Stimulated activated CD4-positive, alpha-beta T cell treated with anti-CD3 and anti-CD28 coated beads, Interleukin-15, amount 100 ng/mL, for 48 hours (primary cell): ENCODE results near the gene LEKR1.
"Not testable (repeated sequence)": the region's sequence is repeated elsewhere in the genome, so short reads cannot be mapped to it uniquely, and the experiment has no call there.

Experiments used
- DNase-seq, 2 donors: peaks; one replicate each; pipeline ENCODE4 v3.0.0-alpha.2; 2020; ENCODE audit warnings: low read depth in 2 of 2

The LEKR1 gene

GRCh38 chr3:156836701-156837100, 10.5 kb downstream of the LEKR1 start:
- DNase-seq, result no peak

DNA sequence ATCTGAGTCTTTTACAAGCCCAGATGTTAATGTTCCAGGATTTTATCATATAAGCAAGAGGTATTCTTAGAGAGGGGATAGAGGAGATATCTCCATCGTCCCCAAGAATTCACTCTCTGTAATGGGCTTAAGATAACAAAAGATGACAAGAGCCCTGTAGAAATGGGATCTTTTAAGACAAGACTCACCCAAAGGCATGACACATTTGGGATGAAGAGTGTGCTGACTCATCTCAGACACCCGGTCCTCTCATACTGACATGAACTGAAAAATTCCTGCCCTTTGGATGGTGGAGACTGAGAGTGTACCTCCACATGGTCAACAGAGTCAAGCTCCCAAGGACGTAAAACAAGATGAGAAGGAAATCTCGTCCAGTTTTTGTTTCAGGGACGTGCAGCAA, 11.0 kb downstream of the LEKR1 start:
- no peak for DNase-seq

- DNase-seq, result no peak
Observed at GRCh38 chr3:156838035-156838434, 11.9 kb downstream of the LEKR1 start.

GRCh38 chr3:156840826-156841689, 14.9 kb downstream of the LEKR1 start:
- DNase-seq, result no peak

DNA sequence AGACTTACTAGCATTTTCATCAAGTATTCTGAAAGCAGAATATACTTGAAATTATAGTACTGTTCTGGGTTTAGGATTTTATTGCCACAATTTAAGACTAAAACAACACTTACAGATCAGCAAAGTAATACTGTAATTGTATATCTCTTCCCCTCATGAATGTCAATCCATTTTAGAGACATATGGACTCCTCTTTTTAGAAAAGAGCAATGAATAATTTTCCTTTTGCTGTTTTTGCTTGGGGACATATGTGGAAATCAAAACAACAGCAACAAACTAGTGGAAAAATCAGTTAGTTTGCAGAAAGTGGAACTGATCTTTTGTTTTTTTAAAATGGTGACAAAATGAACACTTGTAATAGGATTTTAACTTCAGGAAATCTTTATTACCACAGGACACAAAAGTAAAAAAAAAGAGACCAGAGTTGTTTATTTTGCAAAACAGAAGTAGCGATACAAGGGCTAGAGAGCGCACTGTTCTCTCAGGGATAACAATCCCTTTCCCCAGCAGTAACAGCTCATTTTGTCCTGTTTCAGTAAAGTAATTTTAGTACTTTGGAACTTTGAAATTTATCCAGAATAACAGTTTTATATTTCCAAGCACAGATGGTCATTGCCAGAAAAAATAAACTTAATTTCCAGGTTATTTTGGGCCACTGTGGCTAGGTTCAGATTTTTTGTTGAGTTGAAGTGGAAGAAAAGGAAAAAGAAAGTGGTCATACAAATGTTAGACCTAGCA, 17.1 kb downstream of the LEKR1 start:
- no peak for DNase-seq

- DNase-seq, result no peak
Observed at GRCh38 chr3:156847752-156848448, 21.7 kb downstream of the LEKR1 start.

GRCh38 chr3:156859578-156859977, 33.4 kb downstream of the LEKR1 start:
- no peak for DNase-seq

DNA sequence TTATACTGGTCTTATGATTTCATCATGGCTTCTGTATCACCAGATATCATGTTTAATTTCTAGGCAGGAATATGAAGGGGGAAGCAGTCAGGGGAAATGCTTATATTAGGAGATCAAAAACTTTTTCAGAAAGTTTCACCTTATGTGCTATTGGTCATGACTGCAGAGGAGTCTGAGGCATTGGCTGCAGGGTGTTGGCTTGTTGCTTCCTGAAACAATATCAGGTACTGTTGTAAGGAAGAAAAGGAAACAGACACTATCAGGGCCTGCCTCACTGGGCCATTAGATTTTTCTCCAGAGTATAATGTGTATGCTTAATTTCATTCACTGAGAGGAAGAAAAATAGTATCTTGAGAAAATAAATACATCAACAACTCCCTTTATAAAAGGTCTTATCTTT, 34.7 kb downstream of the LEKR1 start:
- DNase-seq, result no peak

GRCh38 chr3:156862338-156862737, 36.2 kb downstream of the LEKR1 start:
- DNase-seq, result no peak

DNA sequence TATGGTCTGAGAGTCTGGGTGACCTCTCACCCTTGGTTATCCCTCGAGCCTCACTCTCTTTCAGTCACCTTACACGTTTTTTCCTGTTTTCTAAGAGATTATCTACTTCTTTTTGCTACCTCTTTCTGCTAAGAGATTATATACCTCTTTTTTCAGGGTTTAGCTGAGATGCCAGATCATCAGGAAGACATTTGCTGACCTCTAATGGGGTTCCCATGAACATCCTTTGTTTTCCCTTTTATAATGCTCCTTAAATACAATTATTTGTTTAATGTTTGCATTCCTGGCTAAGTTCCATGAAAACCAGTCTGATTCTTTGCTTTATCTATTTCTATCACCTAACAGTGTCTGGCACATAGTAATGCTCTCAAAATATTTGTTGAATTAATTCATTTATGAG, 39.6 kb downstream of the LEKR1 start:
- DNase-seq, result no peak

DNA sequence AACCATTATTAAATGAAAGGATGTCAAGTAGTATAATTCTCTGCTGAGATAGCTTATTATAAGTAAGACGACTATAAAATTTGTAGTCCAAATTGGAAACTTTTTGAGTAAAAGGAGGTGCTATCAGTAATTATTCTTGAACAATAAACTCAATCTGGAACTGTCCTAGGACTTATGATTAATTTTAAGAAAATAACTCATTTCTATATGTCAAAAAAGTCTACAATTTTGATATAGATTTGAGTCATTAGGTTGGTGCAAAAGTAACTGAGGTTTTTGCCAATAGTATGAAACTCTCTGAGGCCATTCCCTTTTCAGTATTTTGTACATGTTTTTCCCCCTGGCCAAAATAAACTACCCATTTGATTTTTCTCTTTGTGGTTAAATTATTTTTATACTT, 41.0 kb downstream of the LEKR1 start:
- DNase-seq, result no peak

DNA sequence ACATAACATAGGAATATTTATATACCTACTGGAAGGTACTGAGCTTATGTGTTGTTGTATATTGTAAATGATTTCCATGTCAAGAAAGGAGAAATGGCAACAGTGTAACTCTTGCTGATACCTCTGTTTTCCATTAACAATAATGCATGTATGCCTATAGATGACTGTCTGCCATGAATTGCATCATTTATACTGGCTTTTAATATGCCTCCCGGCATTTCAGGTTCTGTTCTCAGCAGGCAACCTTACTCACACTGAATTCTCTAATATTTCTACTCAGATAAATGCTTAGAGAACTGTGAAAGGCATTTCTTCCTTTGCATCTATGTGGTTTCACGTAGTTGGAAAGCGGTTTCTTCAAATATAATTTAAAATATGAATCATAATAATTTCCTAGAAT, 41.8 kb downstream of the LEKR1 start:
- DNase-seq, result no peak

DNA sequence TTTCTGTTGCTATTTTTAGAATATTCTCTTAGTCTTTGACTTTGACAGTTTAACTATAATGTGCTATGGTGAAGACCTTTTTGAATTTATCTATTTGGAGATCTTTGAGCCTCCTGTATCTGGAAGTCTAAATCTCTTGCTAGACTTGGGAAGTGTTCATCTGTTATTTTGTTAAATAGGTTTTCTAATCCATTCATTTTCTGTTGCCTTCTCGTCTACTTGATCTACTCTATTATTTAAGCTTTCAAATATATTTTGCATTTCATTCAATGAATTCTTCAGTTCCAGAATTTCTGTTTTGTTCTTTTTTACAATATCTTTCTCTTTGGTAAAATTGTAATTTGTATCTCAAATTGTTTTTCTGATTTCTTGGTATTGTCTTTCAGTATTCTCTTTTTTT, 47.8 kb downstream of the LEKR1 start:
- no peak for DNase-seq

DNA sequence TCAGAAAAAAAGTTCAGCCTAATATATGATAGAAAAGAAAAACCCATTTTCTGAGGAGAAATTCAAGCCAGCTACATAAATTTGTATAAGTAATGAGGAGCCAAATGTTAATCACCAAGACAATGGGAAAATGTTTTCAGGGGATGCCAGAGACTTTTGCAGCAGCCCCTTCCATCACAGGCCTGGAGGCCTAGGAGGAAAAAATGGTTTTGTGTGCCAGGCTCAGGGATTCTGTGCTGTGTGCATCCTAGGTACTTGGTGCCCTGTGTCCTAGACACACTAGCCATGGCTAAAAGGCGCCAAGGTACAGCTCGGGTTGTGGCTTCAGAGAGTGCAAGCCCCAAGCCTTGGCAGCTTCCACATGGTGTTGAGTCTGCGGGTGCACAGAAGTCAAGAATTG, 53.3 kb downstream of the LEKR1 start:
- not testable (repeated sequence) for DNase-seq

DNA sequence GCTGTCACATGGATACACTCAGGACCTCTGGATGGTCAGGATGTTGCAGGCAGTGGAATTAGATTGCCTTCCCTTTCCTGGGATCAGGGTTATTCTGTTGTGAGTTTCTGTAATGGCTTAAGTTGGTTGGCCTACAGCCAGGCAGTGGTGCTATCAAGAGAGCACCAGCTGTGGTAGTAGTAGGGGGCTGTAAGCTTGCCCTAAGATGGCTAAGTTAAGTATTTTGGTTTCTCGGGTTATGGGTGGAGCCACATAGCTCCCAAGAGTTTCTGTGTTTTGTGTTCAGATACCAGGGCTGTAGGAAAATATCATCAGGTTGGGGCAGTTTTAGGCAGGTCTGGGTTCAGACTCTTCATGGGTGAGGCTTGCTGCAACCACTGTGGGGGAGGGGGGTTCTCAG, 59.6 kb downstream of the LEKR1 start:
- DNase-seq, result no peak

DNA sequence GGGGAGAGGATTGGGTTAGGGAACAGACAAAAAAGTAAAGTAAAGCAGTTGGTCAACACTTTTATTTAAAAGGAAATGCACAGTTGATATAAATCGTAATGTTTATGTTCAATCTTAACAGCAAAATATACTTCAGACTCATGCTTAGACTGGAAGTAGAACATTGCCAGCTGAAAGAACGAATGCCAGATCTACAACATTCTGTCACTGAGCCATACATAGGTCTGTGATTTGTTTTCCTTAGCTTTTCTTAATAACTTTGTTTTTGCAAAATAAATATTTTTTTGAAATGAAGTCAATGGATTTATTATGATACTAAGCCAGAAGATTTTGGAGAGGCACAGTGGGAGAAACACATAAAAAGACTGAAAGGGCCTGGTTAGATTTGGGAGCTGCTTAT, 62.0 kb downstream of the LEKR1 start:
- DNase-seq, result no peak

DNA sequence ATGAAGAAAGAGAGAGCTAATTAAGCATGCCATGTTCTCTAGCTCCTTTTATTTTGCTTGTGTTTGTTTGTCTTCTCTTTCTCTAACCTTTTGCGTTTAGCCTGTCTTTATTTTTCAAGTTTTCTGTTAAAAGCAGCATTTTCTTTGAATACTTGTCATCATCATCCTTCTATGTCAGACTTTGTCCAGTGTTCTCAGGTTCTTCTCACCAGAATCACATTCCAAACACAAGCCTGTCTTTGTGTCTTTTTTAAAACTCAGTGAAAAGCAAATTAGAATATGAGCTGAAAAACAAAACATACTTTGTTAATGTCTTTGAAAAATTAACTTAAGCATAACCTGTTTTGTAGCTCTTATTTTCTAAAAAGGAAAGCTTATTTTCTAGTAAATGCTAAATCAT, 62.4 kb downstream of the LEKR1 start:
- no peak for DNase-seq

- no peak for DNase-seq
Observed at GRCh38 chr3:156892701-156893100, 66.5 kb downstream of the LEKR1 start.

DNA sequence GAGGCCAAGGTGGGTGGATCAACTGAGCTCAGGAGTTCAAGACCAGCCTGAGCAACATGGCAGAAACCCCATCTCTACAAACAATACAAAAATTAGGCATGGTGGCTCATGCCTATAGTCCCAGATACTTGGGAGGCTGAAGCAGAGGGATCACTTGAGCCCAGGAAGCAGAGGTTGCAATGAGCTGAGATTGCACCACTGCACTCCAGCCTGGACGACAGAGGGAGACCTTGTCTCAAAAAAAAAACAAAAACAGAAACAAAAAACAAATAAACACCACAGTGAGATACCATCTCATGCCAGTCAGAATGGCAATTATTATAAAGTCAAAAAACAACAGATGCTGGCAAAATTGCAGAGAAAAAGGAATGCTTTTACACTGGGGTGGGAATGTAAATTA, 69.2 kb downstream of the LEKR1 start:
- not testable (repeated sequence) for DNase-seq

GRCh38 chr3:156897851-156898250, 71.7 kb downstream of the LEKR1 start:
- DNase-seq, result not testable (repeated sequence)

DNA sequence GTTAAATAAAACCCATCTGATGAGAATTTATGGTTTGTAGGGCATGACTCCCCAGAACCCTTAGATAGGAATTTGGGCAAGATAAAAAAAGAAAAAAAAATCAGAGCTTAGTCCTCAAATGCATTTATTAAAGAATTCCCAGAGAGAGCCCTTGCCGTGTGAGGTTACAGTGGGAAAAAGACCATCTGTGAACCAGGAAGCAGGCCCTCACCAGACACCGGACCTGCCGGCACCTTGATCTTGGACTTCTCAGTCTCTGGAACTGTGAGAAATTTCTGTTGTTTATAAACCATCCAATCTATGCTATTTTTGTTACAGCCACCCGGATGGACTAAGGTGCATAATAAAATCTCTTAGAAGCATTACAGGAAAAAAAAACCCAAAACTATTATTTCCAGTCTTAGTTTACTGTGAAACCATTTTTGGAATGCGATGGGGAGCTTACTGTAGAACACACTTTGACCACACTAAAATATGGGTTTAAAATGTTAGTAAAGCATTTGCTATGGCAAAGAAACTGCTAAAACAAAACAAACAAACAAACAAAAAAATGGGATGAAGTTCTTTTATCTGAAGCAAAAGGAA, 72.2 kb downstream of the LEKR1 start:
- DNase-seq, result no peak

- DNase-seq, result no peak
Observed at GRCh38 chr3:156899951-156900350, 73.8 kb downstream of the LEKR1 start.
